ENCODE data around the gene MAEA.

DNA sequence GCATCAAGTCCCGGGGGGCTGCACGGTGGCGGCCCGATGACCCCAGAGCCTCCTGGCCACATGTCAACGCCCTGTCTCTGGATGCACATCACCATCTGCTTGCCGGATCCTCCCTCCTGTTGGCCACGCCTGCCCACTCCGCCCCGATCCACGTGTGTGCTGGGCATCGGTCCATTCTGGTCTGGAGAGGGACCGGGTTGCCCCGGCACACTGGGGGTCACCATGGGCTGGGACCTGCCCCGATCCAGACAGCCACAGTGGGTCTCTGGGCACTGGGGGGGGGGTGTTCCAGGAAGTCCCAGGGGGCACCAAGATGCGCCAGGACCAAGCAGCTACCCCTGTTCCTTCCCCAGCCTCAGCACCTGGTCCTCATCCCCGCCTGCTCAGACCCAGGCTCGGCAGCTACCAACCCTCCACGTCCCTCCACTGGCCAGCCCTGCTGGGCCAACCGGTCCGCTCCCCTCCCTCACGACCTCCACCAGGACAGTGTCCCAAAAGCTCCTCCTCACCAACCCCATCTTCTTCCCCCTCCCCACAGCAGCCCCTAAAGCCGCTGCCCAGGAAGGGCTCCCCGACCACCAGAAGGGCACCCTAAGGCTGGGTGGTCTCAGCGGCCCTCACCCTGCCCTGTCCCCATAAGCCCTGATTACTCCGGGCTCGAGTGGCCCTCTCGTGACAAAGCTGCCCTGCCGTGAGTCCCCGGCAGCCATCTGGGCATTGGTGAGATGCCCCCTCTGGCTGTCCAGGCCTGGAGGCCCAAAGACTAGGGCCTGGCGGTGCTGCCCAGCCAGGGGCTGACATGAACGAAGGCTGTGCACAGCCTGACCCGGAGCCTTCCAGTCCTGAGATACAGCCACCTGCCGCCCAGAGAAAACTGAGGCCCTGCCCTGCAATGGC is 45.4 kb upstream of the MAEA start:
- TF ChIP-seq CTCF (IDR thresholded peaks at IDR 0.05 in 2 of 3, conservative IDR thresholded peaks at IDR 0.05 in 1 of 3; ENCODE audit: control insufficient read depth in 2 of 3, extremely low read depth in 1 of 3, insufficient read depth in 1 of 3, low read depth in 3 of 3, low read length in 3 of 3) (no peak), FOS (IDR thresholded peaks at IDR 0.05; ENCODE audit: borderline replicate concordance, extremely low read depth, insufficient read length) (no peak)

Data from GM12878 (cell line).